DOHH2 (cell line): ENCODE data around the gene CYBA.
"Not testable (repeated sequence)": the region's sequence is repeated elsewhere in the genome, so short reads cannot be mapped to it uniquely, and the experiment has no call there.

Experiments used
- H3F3A ChIP-seq: fragments of 200-600 bp; sonication (generic), shearing (Covaris generic); 2 replicates; pipeline ENCODE4 v1.6.0; 2016; ENCODE audit warnings: antibody characterized with exemption, mild to moderate bottlenecking; ENCODE audit not compliant: control insufficient read depth, insufficient read depth
- H3K27ac ChIP-seq: fragments of 200-600 bp; sonication (generic); 2 replicates; pipeline ENCODE4 v1.5.1; 2014; ENCODE audit warnings: low read depth, mild to moderate bottlenecking, low read length, moderate library complexity
- H3K27me3 ChIP-seq: fragments of 200-600 bp; sonication (generic); 2 replicates; pipeline ENCODE4 v1.6.1; 2014; ENCODE audit warnings: mild to moderate bottlenecking, low read length, mixed read lengths; ENCODE audit not compliant: control insufficient read depth
- H3K36me3 ChIP-seq: fragments of 200-600 bp; sonication (generic); 2 replicates; pipeline ENCODE4 v1.6.1; 2014; ENCODE audit warnings: mild to moderate bottlenecking, low read length, moderate library complexity, mixed read lengths; ENCODE audit not compliant: control insufficient read depth
- H3K4me1 ChIP-seq: fragments of 200-600 bp; sonication (generic); 2 replicates; pipeline ENCODE4 v1.6.1; 2014; ENCODE audit warnings: mild to moderate bottlenecking, low read length, mixed read lengths; ENCODE audit not compliant: control insufficient read depth
- H3K4me2 ChIP-seq: fragments of 200-600 bp; sonication (generic); 2 replicates; pipeline ENCODE4 v1.6.0; 2014; ENCODE audit warnings: mild to moderate bottlenecking, low read length, moderate library complexity
- H3K4me3 ChIP-seq: fragments of 200-600 bp; sonication (generic); 2 replicates; pipeline ENCODE4 v1.5.1; 2014; ENCODE audit warnings: mild to moderate bottlenecking, low read length, mixed read lengths
- H3K79me2 ChIP-seq: fragments of 200-600 bp; sonication (generic); 2 replicates; pipeline ENCODE4 v1.6.1; 2014; ENCODE audit warnings: mild to moderate bottlenecking, low read length, mixed read lengths; ENCODE audit not compliant: control insufficient read depth
- H3K9me2 ChIP-seq: fragments of 200-600 bp; sonication (generic); replicated peaks from 2 replicates; pipeline ENCODE4 v1.6.1; 2014; ENCODE audit warnings: mild to moderate bottlenecking, low read length, mixed read lengths; ENCODE audit not compliant: control insufficient read depth
- H3K9me3 ChIP-seq: fragments of 200-600 bp; sonication (generic); 2 replicates; pipeline ENCODE4 v1.6.1; 2014; ENCODE audit warnings: antibody characterized with exemption, low read length, mixed read lengths; ENCODE audit not compliant: control insufficient read depth, insufficient read depth
- H4K20me1 ChIP-seq: fragments of 200-600 bp; sonication (generic); 2 replicates; pipeline ENCODE4 v1.6.0; 2014; ENCODE audit warnings: low read depth, mild to moderate bottlenecking, antibody characterized with exemption, low read length, moderate library complexity; ENCODE audit not compliant: control insufficient read depth, insufficient read depth
- CTCF ChIP-seq: fragments of 200-600 bp; sonication (generic); IDR thresholded peaks from one replicate; pipeline ENCODE4 v1.5.1; 2014; ENCODE audit warnings: antibody characterized with exemption, mild to moderate bottlenecking, low read depth, low read length; ENCODE audit not compliant: poor library complexity, severe bottlenecking
- EZH2phosphoT487 ChIP-seq: fragments of 200-600 bp; sonication (generic); IDR thresholded peaks from 2 replicates; pipeline ENCODE4 v1.6.1; 2017; ENCODE audit warnings: borderline replicate concordance, mild to moderate bottlenecking, antibody characterized with exemption, low read length, moderate library complexity, mixed read lengths

Gene CYBA

DNA sequence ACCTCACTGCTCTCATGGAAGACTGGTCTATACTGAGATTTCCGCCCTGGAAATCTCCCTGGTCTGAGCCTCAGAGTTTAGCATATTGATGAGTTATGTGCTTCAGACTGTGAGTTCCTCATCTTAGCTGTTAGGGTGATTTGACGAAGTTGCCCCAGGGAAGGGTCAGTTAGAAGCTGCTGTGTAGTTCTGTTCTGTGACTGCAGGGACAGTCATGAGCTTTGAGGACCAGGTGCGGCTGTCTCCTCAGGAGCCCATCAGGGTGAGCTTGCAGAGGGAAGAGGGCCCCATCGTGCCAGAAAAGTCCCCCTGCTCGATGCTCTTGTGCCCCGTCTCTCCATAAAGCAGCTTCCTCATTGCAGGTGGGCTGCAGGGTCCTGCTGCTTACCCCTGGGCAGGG lies 40.8 kb downstream of the CYBA start:
- no peaks in the 10 kb centered on the region for H3K27me3 ChIP-seq
- H3K9me2 ChIP-seq: no peaks in the 10 kb centered on the region
- no peak overlapping the region for H3K4me3 ChIP-seq
- H3K9me3 ChIP-seq: no peaks in the 10 kb centered on the region
- H3K79me2 ChIP-seq: peaks cover 60% of the 10 kb centered on the region
- no peak overlapping the region for H3K27ac ChIP-seq
- no peaks in the 10 kb centered on the region for H4K20me1 ChIP-seq
- no peaks in the 10 kb centered on the region for H3F3A ChIP-seq
- H3K4me1 ChIP-seq: peaks cover 25% of the 10 kb centered on the region
- peaks cover 80% of the 10 kb centered on the region for H3K36me3 ChIP-seq
- no peak overlapping the region for H3K4me2 ChIP-seq
- TF ChIP-seq CTCF: peak; percentile 12
- TF ChIP-seq EZH2phosphoT487: no peak

DNA sequence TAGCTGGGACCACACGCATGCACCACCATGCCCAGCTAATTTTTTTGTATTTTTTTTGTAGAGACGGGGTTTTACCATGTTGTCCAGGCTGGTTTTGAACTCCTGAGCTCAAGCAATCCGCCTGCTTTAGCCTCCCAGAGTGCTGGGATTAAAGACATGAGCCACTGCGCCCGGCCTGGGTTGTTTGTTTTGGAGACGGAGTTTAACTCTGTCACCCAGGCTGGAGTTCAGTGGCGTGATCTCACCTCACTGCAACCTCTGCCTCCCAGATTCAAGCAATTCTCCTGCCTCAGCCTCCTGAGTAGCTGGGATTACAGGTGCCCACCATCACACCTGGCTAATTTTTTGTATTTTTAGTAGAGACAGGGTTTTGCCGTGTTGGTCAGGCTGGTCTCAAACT lies 41.4 kb downstream of the CYBA start:
- peaks cover 85% of the 10 kb centered on the region for H3K36me3 ChIP-seq
- not testable (repeated sequence) for H3K4me3 ChIP-seq, H3K27me3 ChIP-seq, H3F3A ChIP-seq, H3K9me2 ChIP-seq, H3K4me2 ChIP-seq, H4K20me1 ChIP-seq, H3K27ac ChIP-seq, H3K9me3 ChIP-seq
- H3K79me2 ChIP-seq: peaks cover 54% of the 10 kb centered on the region
- H3K4me1 ChIP-seq: peaks cover 25% of the 10 kb centered on the region

- Histone ChIP-seq H3K4me1 (peaks cover 25% of the 10 kb centered on the region), H3K36me3 (peaks cover 76% of the 10 kb centered on the region), H3K79me2 (peaks cover 40% of the 10 kb centered on the region), H3K4me2 (peak overlapping the region; percentile 56), H4K20me1 (0 out of 2 replicates have a peak, but pooled peaks cover 3% of the 10 kb centered on the region), H3F3A (no peaks in the 10 kb centered on the region), H3K9me3 (no peaks in the 10 kb centered on the region), H3K4me3 (no peak overlapping the region), H3K27ac (peak overlapping the region; percentile 27), H3K27me3 (no peaks in the 10 kb centered on the region), H3K9me2 (no peaks in the 10 kb centered on the region)
- no peak for TF ChIP-seq CTCF
- no peak for TF ChIP-seq EZH2phosphoT487
These were observed 42.8 kb downstream of the CYBA start for GRCh38 chr16:88608076-88608475.

- H3F3A ChIP-seq: no peaks in the 10 kb centered on the region
These were observed 44.6 kb downstream of the CYBA start for GRCh38 chr16:88606148-88606757.

More at GRCh38 chr16:88606148-88606757, 44.6 kb downstream of the CYBA start:
- H3K9me3 ChIP-seq: no peaks in the 10 kb centered on the region
- 0 out of 2 replicates have a peak, but pooled peaks cover 3% of the 10 kb centered on the region for H4K20me1 ChIP-seq
- H3K4me2 ChIP-seq: no peak overlapping the region
- H3K27me3 ChIP-seq: no peaks in the 10 kb centered on the region
- TF ChIP-seq CTCF (no peak), EZH2phosphoT487 (no peak)
- H3K9me2 ChIP-seq: no peaks in the 10 kb centered on the region
- H3K27ac ChIP-seq: no peak overlapping the region
- H3K36me3 ChIP-seq: peaks cover 79% of the 10 kb centered on the region
- peaks cover 25% of the 10 kb centered on the region for H3K4me1 ChIP-seq
- peaks cover 38% of the 10 kb centered on the region for H3K79me2 ChIP-seq
- H3K4me3 ChIP-seq: no peak overlapping the region
